ENCODE results near the gene CCDC13. TPM values are rescaled to one million over a fixed set of nuclear protein-coding genes. Genes with fewer than 3 reads are reported as not detected.

CCDC13 gene
- total and polyA plus RNA-seq, 2 donors (not counting 1 experiment from before 2014, with no cell fraction given) = 0.41 to 0.66 TPM

DNA sequence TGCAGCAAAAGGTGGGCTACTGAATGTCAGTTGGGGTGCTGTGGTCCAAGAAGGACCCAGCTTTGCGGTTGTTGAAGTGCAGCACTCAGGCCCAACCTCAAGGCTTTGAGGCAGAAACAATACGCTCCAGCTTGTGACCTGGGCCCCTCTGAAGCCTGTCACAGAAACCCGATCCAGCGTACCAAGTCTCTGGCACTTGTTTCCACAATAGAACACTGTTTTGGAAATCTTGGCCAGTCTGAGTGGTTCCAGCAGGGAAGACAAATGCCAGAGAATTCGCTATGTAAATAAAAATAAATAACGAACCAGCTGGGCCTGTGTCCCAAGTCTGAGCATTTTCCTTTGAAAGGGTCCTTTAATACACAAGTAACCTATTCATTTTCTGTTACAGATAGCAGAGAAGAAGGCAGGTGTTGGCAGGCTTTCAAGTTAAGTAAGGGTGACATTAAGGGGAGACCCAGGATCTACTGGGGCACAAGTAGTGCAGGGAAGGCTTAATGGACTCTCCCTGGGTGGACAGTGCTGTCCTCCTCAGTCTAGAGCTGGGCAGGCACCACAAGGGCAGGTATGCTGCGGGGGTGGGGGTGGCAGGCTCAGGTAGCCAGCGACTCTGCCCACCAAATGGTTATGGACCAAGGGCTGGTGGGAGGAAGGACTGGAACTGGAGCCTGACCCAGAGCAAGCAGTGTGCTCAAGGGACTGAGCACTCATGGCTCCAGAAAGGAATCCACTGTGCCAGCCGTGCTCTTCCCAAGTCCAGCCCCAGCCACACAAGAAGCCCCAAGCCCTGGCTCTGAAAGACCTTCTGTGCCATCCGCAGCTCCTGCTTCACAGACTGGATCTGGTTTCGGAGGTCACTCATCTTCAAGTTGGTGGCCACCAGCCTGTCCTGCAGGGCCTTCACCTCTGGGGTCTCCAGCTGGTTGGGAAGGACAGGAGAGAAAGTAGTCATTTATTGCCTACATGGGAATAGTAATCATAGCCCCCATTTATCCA is 26.3 kb downstream of the CCDC13 start:
- peak; percentile 16 to 81 for DNase-seq (ENCODE audit: low read depth in 2 of 2)
- Histone ChIP-seq H3K9ac (ENCODE audit: insufficient read depth, low read length) (no peak overlapping the region), H3K4me2 (ENCODE audit: extremely low read depth, insufficient read depth, low read length) (no peak overlapping the region), H3K36me3 (ENCODE audit: control insufficient read depth, insufficient read depth, low read length) (no peaks in the 10 kb centered on the region), H3K27ac (ENCODE audit: insufficient read depth, low read length) (no peak overlapping the region), H3K27me3 (ENCODE audit: control insufficient read depth, insufficient read depth, low read length) (peaks cover 4% of the 10 kb centered on the region), H3K4me1 (ENCODE audit: control insufficient read depth, extremely low read depth, insufficient read depth, low read length) (peaks cover 4% of the 10 kb centered on the region), H3K79me2 (ENCODE audit: control insufficient read depth, insufficient read depth, low read length) (no peaks in the 10 kb centered on the region), H3K9me3 (ENCODE audit: control insufficient read depth, insufficient read depth, low read depth, low read length) (no peaks in the 10 kb centered on the region), H3K4me3 (replicated peaks in 1 of 4; ENCODE audit: control extremely low read depth in 1 of 4, insufficient read depth in 1 of 4, low read depth in 3 of 4, low read length in 4 of 4) (no peak overlapping the region), H2AFZ (ENCODE audit: low read length) (no peak overlapping the region), H4K20me1 (ENCODE audit: control insufficient read depth, extremely low read depth, insufficient read depth, low read length) (no peaks in the 10 kb centered on the region)
- TF ChIP-seq EZH2 (IDR thresholded peaks at IDR 0.05; ENCODE audit: low read length, missing control alignments) = no peak
- TF ChIP-seq, protein P1, sequence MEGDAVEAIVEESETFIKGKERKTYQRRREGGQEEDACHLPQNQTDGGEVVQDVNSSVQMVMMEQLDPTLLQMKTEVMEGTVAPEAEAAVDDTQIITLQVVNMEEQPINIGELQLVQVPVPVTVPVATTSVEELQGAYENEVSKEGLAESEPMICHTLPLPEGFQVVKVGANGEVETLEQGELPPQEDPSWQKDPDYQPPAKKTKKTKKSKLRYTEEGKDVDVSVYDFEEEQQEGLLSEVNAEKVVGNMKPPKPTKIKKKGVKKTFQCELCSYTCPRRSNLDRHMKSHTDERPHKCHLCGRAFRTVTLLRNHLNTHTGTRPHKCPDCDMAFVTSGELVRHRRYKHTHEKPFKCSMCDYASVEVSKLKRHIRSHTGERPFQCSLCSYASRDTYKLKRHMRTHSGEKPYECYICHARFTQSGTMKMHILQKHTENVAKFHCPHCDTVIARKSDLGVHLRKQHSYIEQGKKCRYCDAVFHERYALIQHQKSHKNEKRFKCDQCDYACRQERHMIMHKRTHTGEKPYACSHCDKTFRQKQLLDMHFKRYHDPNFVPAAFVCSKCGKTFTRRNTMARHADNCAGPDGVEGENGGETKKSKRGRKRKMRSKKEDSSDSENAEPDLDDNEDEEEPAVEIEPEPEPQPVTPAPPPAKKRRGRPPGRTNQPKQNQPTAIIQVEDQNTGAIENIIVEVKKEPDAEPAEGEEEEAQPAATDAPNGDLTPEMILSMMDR (conservative IDR thresholded peaks at IDR 0.05 in 1 of 2, IDR thresholded peaks at IDR 0.05 in 1 of 2; ENCODE audit: low read depth in 1 of 2, low read length in 2 of 2) = no peak

DNA sequence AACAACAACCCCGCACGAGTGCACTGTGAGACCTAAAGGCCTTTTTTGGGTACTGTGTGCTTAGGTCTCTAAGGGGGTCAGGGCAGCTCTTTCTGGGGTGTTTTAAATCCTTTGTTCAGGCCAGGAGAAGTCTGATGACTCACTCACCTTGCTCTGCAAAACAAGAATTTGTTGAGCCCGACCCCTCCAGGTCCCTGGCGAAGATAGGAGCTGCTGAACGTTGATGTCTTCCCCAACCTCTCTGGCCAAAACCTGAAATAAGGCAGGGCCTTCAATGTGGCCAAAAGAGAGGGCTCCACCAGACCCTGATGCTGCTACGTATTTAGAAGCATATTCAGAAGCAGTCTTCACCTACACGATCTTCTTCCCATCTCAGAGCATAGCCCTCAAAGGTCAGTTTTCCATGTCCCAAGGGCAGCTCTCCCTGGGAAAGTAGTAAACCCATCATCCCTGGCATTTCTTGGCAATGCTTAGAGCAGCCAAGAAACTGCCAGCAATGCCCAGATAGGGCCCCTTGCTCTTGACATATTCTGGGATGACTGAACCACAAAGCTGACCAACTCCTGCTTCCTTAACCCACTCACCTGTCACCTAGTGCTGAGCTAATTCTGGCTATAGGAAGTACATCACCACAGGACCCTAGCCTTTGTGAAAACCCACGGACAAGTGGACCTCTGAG is 27.1 kb downstream of the CCDC13 start:
- DNase-seq (ENCODE audit: low read depth in 2 of 2) = no peak
- no peak overlapping the region for H2AFZ ChIP-seq (ENCODE audit: low read length)
- TF ChIP-seq, protein P1 (conservative IDR thresholded peaks at IDR 0.05 in 1 of 2, IDR thresholded peaks at IDR 0.05 in 1 of 2; ENCODE audit: low read depth in 1 of 2, low read length in 2 of 2) = no peak
- no peak for TF ChIP-seq EZH2 (IDR thresholded peaks at IDR 0.05; ENCODE audit: low read length, missing control alignments)

DNA sequence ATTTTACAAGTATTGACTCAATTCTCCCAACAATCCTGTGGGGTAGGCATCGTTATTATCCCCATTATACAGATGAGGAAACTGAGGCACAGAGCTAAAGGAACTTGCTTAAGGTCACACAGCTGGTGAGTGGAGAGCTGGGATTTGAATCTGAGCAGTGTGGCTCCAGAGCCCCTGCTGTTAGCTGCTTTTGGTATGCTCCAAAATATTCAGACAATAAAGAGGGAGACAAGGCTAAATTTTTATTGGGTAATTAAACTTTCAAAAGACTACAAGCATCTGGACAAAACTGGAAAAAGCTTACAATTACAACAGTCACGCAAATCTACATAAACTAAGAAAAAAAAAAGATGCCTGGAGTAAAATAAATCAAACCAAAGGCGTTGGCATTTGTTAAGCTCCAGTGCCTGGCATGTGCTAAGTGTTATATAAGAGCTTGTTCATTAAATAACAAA is 27.7 kb downstream of the CCDC13 start:
- Histone ChIP-seq H3K27me3 (ENCODE audit: control insufficient read depth, insufficient read depth, low read length) (peaks cover 4% of the 10 kb centered on the region), H2AFZ (ENCODE audit: low read length) (no peak overlapping the region), H3K4me2 (ENCODE audit: extremely low read depth, insufficient read depth, low read length) (no peak overlapping the region), H3K9ac (ENCODE audit: insufficient read depth, low read length) (no peak overlapping the region), H3K36me3 (ENCODE audit: control insufficient read depth, insufficient read depth, low read length) (no peaks in the 10 kb centered on the region), H3K4me1 (ENCODE audit: control insufficient read depth, extremely low read depth, insufficient read depth, low read length) (peaks cover 4% of the 10 kb centered on the region), H3K4me3 (replicated peaks in 1 of 4; ENCODE audit: control extremely low read depth in 1 of 4, insufficient read depth in 1 of 4, low read depth in 3 of 4, low read length in 4 of 4) (no peak overlapping the region), H3K27ac (ENCODE audit: insufficient read depth, low read length) (no peak overlapping the region), H3K9me3 (ENCODE audit: control insufficient read depth, insufficient read depth, low read depth, low read length) (no peaks in the 10 kb centered on the region), H3K79me2 (ENCODE audit: control insufficient read depth, insufficient read depth, low read length) (no peaks in the 10 kb centered on the region), H4K20me1 (ENCODE audit: control insufficient read depth, extremely low read depth, insufficient read depth, low read length) (no peaks in the 10 kb centered on the region)
- no peak for TF ChIP-seq EZH2 (IDR thresholded peaks at IDR 0.05; ENCODE audit: low read length, missing control alignments)
- TF ChIP-seq, protein P1 (conservative IDR thresholded peaks at IDR 0.05 in 1 of 2, IDR thresholded peaks at IDR 0.05 in 1 of 2; ENCODE audit: low read depth in 1 of 2, low read length in 2 of 2) = no peak
- no peak for DNase-seq (ENCODE audit: low read depth in 2 of 2)

More for the DNA sequence above, 27.1 kb downstream of the CCDC13 start:
- H3K9me3 ChIP-seq (ENCODE audit: control insufficient read depth, insufficient read depth, low read depth, low read length) = no peaks in the 10 kb centered on the region
- H3K79me2 ChIP-seq (ENCODE audit: control insufficient read depth, insufficient read depth, low read length) = no peaks in the 10 kb centered on the region
- no peak overlapping the region for H3K4me3 ChIP-seq (replicated peaks in 1 of 4; ENCODE audit: control extremely low read depth in 1 of 4, insufficient read depth in 1 of 4, low read depth in 3 of 4, low read length in 4 of 4)
- no peak overlapping the region for H3K9ac ChIP-seq (ENCODE audit: insufficient read depth, low read length)
- H3K36me3 ChIP-seq (ENCODE audit: control insufficient read depth, insufficient read depth, low read length) = no peaks in the 10 kb centered on the region
- H3K4me2 ChIP-seq (ENCODE audit: extremely low read depth, insufficient read depth, low read length) = no peak overlapping the region
- peaks cover 4% of the 10 kb centered on the region for H3K4me1 ChIP-seq (ENCODE audit: control insufficient read depth, extremely low read depth, insufficient read depth, low read length)
- no peak overlapping the region for H3K27ac ChIP-seq (ENCODE audit: insufficient read depth, low read length)
- no peaks in the 10 kb centered on the region for H4K20me1 ChIP-seq (ENCODE audit: control insufficient read depth, extremely low read depth, insufficient read depth, low read length)
- peaks cover 4% of the 10 kb centered on the region for H3K27me3 ChIP-seq (ENCODE audit: control insufficient read depth, insufficient read depth, low read length)
